GM04504 (cell line): ENCODE results near the gene CRIP1.

Source experiments
- DNase-seq: peaks from one replicate; pipeline ENCODE4 v3.0.0-alpha.2; 2012; ENCODE audit warnings: low read depth

CRIP1 gene

GRCh38 chr14:105492971-105493871, 6.5 kb downstream of the CRIP1 start:
- DNase-seq: no peak

DNA sequence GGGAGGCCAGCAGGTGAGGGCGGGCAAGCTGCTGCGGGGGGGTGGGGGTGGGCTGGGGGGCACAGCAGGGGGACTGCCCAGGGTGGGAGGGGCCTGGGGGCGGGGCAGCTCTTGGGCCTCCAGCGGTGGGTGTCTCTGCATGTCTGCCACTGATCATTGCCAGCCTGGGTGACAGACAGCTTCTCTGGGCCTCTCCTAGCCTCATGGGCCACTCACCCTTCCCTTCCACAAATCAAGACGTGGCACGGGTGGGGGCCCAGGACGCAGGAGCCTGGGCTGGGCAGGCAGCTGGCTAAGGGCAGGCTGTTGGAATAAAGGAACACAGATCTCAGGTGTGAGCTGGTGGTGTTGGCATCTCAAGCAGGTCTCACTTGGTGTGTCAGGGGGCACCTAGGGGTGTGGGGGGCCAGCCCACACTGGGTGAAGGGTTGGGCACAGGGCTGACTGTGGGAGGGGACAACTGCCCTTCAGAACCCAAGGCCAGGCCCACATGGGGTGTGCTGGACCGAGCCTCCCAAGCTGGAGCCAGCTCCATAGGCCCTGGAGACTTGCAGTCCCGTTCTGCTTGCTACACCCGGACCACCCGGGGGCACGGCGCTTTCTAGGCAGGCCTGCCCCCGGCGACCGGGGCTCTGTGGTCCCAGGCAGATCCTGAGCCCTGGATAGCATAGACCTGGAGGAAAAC, 7.4 kb downstream of the CRIP1 start:
- DNase-seq: no peak

GRCh38 chr14:105494606-105494929, 7.9 kb downstream of the CRIP1 start:
- DNase-seq: no peak

GRCh38 chr14:105495101-105495989, 8.7 kb downstream of the CRIP1 start:
- DNase-seq: no peak

DNA sequence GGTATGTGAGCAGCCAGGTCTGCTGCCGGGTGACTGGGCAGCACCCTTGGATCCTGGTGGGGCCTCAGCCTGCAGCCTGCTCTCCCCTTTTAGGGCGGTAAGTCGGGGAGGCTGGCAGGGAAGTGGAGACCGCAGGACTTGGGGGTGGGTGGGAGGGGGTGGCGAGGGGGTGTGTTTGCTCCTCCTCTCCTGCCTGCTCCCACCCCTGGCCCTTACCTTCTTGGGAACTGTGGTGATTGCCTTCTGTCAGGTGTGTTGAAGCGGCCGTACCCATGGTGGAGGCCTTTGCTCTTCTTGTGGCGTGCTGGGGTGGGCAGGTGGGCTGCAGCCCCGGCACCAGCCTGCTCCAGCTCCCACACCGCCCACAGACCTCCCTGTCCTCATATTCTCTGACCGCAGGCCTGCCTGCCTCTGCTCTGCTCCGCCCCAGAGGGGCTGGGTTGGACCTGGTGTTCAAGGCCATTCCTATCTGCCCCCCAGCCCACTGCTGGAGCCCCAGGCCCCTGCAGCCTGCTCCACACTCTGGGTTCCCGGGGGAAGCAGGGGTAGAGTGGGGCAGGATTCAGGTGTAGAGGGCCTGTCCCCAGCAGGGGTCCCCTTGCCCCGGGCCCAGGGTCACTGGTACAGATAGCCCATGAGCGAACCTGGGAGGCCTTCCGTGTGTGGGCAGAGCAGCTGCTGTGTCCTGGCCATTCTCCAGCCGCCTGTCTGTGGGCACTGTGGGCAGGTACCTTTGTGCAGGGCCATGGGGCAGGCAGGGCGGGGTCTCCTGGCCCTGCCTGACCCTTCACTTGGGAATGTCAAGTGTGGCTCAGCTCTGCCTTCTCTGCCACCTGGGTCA, 9.5 kb downstream of the CRIP1 start:
- no peak for DNase-seq

- no peak for DNase-seq
These were observed 10.3 kb downstream of the CRIP1 start for GRCh38 chr14:105496831-105497591.

DNA sequence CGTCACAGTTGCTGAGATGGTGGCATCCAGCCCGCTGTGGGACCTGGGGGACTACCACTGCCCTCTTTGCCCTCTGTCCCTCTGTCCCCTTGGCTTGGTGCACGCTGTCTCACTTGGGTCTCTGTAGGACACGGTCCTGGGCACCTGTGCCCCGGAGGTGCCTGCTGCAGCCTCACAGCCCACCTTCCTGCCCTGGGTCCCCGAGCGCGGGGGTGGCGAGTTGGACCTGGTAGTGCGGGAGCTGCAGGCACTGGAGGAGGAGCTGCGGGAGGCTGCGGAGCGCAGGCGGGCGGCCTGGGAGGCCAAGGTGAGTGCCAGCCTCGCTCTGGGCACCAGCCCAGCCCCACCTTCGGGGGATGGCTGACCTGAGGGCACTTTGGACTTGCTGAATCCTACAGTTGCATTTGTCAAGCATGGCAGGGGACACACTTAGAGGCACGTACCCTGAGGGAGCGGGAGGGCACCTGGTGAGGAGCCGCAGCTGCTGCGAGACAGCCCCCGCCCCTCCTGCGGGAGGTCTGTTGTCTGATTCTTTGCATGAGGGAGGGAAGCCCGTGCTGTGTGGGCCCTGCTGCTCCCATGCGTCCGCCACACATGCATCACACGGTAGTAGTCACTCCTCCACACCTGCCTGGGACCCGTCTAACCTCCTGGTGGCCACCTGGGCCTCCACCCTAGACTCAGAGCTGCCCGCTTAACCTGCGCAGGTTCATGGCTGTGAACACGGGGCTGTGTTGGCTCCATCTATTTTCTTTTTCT, 11.2 kb downstream of the CRIP1 start:
- DNase-seq: no peak

GRCh38 chr14:105498430-105499255, 12.0 kb downstream of the CRIP1 start:
- no peak for DNase-seq

GRCh38 chr14:105499256-105500035, 12.8 kb downstream of the CRIP1 start:
- DNase-seq: no peak

- no peak for DNase-seq
These were observed 13.5 kb downstream of the CRIP1 start for GRCh38 chr14:105500036-105500725.

- DNase-seq: no peak
These were observed 14.0 kb downstream of the CRIP1 start for GRCh38 chr14:105500726-105501101.

GRCh38 chr14:105501504-105502291, 15.0 kb downstream of the CRIP1 start:
- no peak for DNase-seq

GRCh38 chr14:105502446-105503295, 16.0 kb downstream of the CRIP1 start:
- no peak for DNase-seq

GRCh38 chr14:105503296-105503640, 16.6 kb downstream of the CRIP1 start:
- no peak for DNase-seq

DNA sequence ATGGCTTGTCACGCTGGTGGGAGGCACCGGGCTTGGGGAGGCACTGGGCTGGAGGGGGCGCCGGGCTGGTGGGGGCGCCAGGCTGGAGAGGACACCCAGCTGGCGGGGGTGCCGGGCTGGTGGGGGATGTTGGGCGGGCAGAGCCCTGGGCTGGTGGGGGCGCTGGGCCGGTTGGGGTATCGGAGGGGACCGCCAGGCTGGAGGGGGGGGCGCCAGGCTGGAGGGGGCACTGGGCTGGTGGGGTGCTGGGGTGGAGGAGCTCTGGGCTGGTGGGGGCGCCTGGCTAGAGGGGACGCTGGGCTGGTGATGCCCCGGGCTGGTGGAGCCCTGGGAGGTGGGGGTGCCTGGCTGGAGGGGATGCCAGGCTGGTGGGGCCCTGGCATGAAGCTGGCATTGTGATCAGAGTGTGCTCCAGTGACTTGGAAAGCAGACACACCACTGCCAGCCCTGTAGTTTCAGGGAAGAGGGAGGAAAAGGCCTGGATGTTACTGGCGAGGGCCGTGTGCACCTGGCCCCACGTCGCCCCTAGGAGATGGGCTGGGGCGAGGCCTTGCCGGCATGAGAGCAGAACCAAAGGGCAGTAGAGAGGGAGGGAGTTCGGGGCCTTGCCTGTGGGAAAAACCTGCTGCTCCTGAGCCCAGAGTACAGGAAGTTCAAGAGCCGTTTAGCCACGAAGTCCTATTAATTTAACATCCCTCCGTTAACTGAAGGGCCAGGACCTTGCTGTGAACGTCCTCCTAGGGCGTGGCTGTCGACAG, 17.4 kb downstream of the CRIP1 start:
- no peak for DNase-seq
